Omental fat pad (tissue), 4 donors: Measurements from ENCODE around the gene DMPK. TPM values are rescaled to one million over a fixed set of nuclear protein-coding genes. Genes with fewer than 3 reads are reported as not detected.

ENCODE experiments used
- ATAC-seq: fragments of 150-250 bp; one replicate; pipeline ENCODE4 v1.9.1; 2016; ENCODE audit warnings: mild to moderate bottlenecking, moderate library complexity; ENCODE audit not compliant: low FRiP score
- DNase-seq: peaks from one replicate; pipeline ENCODE4 v3.0.0-alpha.2; 2019; ENCODE audit warnings: low spot score
- total RNA-seq, 4 donors: library from RNA; depleted of rRNA; stranded (reverse); fragments of >200 nt; gene quantifications; one replicate each; pipeline ENCODE4 v1.1.0, GENCODE V29; 2016
- TF ChIP-seq, protein P1 (sequence below), 3 donors: fragments of 450-650 bp; IDR thresholded peaks; one replicate each; pipeline ENCODE4 v1.5.1; 2016 to 2017; ENCODE audit warnings: antibody characterized with exemption in 3 of 3, mild to moderate bottlenecking in 3 of 3, moderate library complexity in 2 of 3

DMPK gene
- total RNA-seq, 4 donors from 2014 or later, result 9.4 to 30.1 (median 23.2) TPM

- TF ChIP-seq, protein P1, sequence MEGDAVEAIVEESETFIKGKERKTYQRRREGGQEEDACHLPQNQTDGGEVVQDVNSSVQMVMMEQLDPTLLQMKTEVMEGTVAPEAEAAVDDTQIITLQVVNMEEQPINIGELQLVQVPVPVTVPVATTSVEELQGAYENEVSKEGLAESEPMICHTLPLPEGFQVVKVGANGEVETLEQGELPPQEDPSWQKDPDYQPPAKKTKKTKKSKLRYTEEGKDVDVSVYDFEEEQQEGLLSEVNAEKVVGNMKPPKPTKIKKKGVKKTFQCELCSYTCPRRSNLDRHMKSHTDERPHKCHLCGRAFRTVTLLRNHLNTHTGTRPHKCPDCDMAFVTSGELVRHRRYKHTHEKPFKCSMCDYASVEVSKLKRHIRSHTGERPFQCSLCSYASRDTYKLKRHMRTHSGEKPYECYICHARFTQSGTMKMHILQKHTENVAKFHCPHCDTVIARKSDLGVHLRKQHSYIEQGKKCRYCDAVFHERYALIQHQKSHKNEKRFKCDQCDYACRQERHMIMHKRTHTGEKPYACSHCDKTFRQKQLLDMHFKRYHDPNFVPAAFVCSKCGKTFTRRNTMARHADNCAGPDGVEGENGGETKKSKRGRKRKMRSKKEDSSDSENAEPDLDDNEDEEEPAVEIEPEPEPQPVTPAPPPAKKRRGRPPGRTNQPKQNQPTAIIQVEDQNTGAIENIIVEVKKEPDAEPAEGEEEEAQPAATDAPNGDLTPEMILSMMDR (IDR thresholded peaks at IDR 0.05), result no peak
- DNase-seq (no peak), ATAC-seq (no peak)
Observed at GRCh38 chr19:45825263-45825605, 42.9 kb upstream of the DMPK start.

DNA sequence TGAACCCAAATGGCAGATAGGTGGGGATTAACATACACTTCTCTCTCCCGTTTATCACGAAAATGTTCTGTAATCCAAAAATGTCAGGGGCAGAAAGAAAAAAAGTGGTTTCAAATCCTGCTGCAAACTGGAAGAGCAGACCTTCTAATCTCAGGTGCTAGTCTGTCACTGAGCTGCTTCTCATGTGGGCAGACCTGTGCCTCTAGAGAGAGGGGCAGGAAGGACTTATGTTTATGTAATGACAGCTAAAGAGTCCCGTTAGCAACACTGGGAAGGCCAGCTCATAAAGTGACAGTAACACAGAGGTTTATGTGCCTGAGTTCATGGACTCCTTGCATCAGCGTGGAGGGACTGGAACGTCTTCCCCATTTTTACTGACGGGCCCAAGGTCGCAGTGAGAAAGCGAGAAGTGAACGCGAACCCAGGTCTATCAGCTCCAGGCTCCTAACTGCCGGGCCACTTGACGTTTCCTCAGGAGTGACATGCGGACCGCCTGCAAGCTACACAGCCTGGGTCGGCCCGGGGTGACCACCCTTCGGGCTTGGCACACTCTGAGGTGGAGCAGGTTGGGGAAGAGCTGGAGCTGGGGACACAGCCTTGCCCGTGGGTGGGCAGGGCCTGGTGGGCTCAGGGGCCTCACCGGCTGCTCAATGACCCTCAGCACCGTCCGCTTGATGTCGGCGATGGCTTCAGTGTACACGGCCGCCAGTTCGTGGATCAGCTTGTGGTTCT is 42.4 kb upstream of the DMPK start:
- no peak for ATAC-seq
- DNase-seq, result no peak

GRCh38 chr19:45824041-45824471 is 41.8 kb upstream of the DMPK start:
- ATAC-seq (peak; percentile 38), DNase-seq (no peak)
- TF ChIP-seq, protein P1 (IDR thresholded peaks at IDR 0.05), result no peak

More for the DNA sequence above, 42.4 kb upstream of the DMPK start:
- TF ChIP-seq, protein P1 (IDR thresholded peaks at IDR 0.05), result no peak

DNA sequence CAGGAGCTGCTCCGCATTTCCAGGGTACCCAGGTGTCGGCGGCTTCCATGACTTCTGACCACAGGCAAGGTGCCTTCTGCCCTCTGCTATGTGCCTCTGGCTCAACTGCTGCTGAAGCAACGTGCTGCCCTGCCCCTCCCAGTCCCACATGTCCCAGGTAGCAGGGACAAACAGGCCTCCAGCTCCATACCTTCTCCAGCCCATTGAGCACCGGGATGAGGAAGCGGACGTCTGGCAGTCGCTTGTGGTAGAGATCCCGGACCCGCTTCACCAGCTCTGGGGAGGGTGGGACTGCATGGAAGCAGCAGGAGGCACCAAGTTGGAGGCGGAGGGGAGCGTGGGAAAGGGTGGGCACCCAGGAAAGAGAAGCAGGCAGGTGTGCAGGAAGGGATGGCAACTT is 40.9 kb upstream of the DMPK start:
- TF ChIP-seq, protein P1 (IDR thresholded peaks at IDR 0.05), result no peak
- no peak for ATAC-seq

DNA sequence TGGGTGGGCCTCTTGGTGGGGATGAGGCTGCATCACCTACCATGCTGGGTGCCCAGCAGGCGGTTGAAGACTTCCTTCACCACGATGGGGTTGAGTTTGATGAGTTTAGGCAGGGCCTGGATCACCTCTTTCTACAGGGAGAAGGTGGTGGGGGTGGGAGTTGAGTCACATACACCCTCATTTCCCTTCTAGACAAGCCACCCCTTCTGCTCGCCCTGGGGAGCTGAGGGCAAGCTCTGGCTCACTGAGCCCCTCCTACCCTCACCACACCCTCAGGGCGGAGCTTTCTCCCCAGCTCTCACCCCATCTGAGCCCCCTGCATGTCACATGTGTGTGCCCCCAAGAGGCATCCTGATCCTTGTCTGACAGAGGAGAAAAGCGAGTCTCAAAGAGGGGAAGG is 40.4 kb upstream of the DMPK start:
- ATAC-seq, result no peak
- no peak for DNase-seq
- TF ChIP-seq, protein P1 (IDR thresholded peaks at IDR 0.05), result no peak

More for the DNA sequence above, 40.9 kb upstream of the DMPK start:
- DNase-seq, result no peak

DNA sequence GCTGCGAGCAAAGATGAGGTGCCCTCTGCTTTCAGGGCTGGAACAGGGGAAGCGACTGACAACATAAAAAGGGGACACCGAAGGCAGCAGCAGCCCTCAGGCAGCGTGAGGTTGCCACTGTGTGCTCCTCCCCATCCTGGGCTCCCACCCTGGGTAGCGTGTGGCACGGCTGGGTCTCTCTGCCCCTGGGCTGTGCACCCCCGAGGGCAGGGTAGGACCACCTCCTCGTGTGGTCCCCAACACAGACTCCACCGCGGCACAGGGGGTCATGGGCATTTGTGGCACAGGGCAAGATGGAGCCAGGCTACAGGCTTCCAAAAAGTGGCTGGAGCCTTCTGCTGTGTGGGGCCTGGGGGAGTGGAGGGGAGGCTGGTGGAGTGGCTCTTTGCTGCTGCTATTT is 39.3 kb upstream of the DMPK start:
- TF ChIP-seq, protein P1 (IDR thresholded peaks at IDR 0.05), result no peak
- ATAC-seq (no peak), DNase-seq (no peak)

DNA sequence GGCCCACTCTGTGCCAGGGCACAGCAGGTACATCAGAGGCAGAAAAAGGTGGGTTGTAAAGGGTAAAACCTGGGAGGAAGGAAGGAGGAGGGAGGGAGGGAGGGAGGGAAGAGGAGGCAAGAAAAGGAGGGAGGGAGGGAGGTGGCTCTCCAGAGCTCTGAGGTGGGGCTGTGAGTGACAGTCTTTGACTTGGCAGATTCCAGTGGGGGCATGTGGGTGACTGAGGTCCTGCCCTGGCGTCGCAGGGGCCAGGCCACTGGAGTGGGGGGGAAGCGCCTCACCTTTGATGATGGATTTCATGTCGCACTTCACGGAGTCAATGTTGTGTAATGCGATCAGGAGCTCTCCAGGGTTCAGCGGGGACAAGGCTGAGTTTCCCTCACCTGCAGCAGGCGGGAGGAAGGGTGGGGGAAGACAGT is 38.8 kb upstream of the DMPK start:
- TF ChIP-seq, protein P1 (IDR thresholded peaks at IDR 0.05), result no peak
- no peak for ATAC-seq
- DNase-seq, result no peak
